ENCODE data around the gene PLPP4.

The PLPP4 gene

DNA sequence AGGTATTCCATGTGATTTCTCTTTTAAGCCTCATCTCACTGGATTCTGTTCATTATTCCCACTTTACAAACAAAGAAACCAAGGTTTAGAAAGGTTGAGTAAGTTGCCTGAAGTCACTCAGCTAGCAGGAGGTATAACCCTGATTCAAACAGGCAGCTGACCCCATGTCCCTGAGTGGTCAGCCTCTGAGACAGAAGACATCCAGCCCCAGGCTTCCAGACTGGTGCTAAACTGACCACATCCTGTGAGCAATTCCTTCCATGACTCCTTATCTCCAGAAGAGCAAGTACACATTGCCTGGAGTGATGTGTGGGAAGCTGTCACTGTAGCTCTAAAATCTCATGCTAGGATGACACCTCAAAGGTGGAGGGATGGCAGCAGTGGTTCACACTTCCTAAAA, 3.7 kb downstream of the PLPP4 start:
- DNase-seq (ENCODE audit: low read depth), result peak; percentile 37

GRCh38 chr10:120462018-120462682, 5.1 kb downstream of the PLPP4 start:
- TF ChIP-seq CTCF (IDR thresholded peaks at IDR 0.05; ENCODE audit: insufficient read depth, low read depth, low read length, missing control alignments), result no peak
- DNase-seq (ENCODE audit: low read depth), result no peak
- no peak overlapping the region for H3K4me3 ChIP-seq (ENCODE audit: low read length)

More for the DNA sequence above, 3.7 kb downstream of the PLPP4 start:
- no peak for TF ChIP-seq CTCF (IDR thresholded peaks at IDR 0.05; ENCODE audit: insufficient read depth, low read depth, low read length, missing control alignments)
- no peak overlapping the region for H3K4me3 ChIP-seq (ENCODE audit: low read length)

- no peak overlapping the region for H3K4me3 ChIP-seq (ENCODE audit: low read length)
- DNase-seq (ENCODE audit: low read depth), result no peak
- TF ChIP-seq CTCF (IDR thresholded peaks at IDR 0.05; ENCODE audit: insufficient read depth, low read depth, low read length, missing control alignments), result no peak
Measured at GRCh38 chr10:120465138-120465537, 8.1 kb downstream of the PLPP4 start.

DNA sequence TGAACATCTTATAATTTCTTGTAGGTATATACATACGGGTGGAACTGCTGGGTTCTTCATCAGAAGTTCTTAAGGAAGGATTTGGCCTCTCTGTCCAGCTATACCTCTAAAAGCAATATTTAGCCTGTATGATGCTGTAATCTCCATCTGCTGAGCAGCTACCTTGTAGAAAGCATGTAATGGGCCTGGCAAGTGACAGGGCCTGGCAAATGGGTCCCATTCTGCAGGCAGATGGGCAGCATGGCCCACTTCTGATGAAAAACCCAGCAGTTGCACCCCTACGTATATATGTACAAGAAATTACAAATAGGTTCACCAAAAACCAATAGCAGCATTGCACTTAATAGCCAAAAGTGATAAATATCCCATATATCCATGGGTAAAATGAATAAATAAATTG, 9.0 kb downstream of the PLPP4 start:
- H3K4me3 ChIP-seq (ENCODE audit: low read length), result no peak overlapping the region
- TF ChIP-seq CTCF (IDR thresholded peaks at IDR 0.05; ENCODE audit: insufficient read depth, low read depth, low read length, missing control alignments), result no peak
- no peak for DNase-seq (ENCODE audit: low read depth)

GRCh38 chr10:120473593-120473992, 16.6 kb downstream of the PLPP4 start:
- DNase-seq (ENCODE audit: low read depth), result no peak
- no peak for TF ChIP-seq CTCF (IDR thresholded peaks at IDR 0.05; ENCODE audit: insufficient read depth, low read depth, low read length, missing control alignments)
- H3K4me3 ChIP-seq (ENCODE audit: low read length), result no peak overlapping the region

GRCh38 chr10:120474956-120475355, 17.9 kb downstream of the PLPP4 start:
- no peak for TF ChIP-seq CTCF (IDR thresholded peaks at IDR 0.05; ENCODE audit: insufficient read depth, low read depth, low read length, missing control alignments)
- no peak for DNase-seq (ENCODE audit: low read depth)
- H3K4me3 ChIP-seq (ENCODE audit: low read length), result no peak overlapping the region

Data from epithelial cell of esophagus (primary cell).